Measurements from ENCODE around the gene HSPA6.
"Not testable (repeated sequence)": the region's sequence is repeated elsewhere in the genome, so short reads cannot be mapped to it uniquely, and the experiment has no call there.

Gene HSPA6

GRCh38 chr1:161563522-161563921 is 39.2 kb downstream of the HSPA6 start:
- not testable (repeated sequence) for DNase-seq

GRCh38 chr1:161566602-161566960 is 42.2 kb downstream of the HSPA6 start:
- not testable (repeated sequence) for DNase-seq

- not testable (repeated sequence) for DNase-seq
Measured at GRCh38 chr1:161571703-161572102, 47.4 kb downstream of the HSPA6 start.
